ENCODE data around the gene RXFP1.

DNA sequence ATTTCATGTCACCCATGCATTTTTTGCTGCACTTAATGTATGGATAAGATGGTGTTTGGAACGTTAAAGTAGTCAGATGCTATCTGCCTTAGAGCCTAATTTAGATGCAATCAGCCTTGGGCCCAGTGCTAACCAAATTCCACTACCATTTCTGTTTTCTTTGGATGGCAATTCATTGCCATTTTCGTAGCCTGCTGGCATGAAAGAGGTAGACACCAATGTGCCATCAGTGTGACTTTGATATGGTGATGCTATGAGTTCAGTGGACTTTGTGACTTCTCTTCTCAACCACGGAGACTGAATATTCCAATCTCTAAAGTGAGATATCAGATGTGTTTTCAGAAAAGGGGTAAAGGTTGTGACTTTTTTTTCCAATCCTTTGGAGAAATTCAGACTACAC is 152.0 kb downstream of the RXFP1 start:
- no peak for TF ChIP-seq EZH2 (IDR thresholded peaks at IDR 0.05; ENCODE audit: borderline replicate concordance, low read depth, low read length, poor library complexity, severe bottlenecking)
- TF ChIP-seq, protein P1, sequence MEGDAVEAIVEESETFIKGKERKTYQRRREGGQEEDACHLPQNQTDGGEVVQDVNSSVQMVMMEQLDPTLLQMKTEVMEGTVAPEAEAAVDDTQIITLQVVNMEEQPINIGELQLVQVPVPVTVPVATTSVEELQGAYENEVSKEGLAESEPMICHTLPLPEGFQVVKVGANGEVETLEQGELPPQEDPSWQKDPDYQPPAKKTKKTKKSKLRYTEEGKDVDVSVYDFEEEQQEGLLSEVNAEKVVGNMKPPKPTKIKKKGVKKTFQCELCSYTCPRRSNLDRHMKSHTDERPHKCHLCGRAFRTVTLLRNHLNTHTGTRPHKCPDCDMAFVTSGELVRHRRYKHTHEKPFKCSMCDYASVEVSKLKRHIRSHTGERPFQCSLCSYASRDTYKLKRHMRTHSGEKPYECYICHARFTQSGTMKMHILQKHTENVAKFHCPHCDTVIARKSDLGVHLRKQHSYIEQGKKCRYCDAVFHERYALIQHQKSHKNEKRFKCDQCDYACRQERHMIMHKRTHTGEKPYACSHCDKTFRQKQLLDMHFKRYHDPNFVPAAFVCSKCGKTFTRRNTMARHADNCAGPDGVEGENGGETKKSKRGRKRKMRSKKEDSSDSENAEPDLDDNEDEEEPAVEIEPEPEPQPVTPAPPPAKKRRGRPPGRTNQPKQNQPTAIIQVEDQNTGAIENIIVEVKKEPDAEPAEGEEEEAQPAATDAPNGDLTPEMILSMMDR (conservative IDR thresholded peaks at IDR 0.05; ENCODE audit: low read depth, low read length) = no peak
